Stimulated activated CD8-positive, alpha-beta memory T cell treated with anti-CD3 and anti-CD28 coated beads, Interleukin-7, amount 100 ng/mL, for 24 hours (primary cell): ENCODE data around the gene KRTAP4-12.
"Not testable (repeated sequence)": the region's sequence is repeated elsewhere in the genome, so short reads cannot be mapped to it uniquely, and the experiment has no call there.

ENCODE experiments used
- DNase-seq: peaks from one replicate; pipeline ENCODE4 v3.0.0-alpha.2; 2020; ENCODE audit warnings: low read depth

The KRTAP4-12 gene

GRCh38 chr17:41123991-41124371, at the start of gene KRTAP4-12:
Gene KRTAP4-12, minus strand, starts transcription at chr17:41124182. Its CDS starts 60 bp downstream, at chr17:41124122.
- not testable (repeated sequence) for DNase-seq

GRCh38 chr17:41171886-41172285, 47.9 kb upstream of the KRTAP4-12 start:
- no peak for DNase-seq

DNA sequence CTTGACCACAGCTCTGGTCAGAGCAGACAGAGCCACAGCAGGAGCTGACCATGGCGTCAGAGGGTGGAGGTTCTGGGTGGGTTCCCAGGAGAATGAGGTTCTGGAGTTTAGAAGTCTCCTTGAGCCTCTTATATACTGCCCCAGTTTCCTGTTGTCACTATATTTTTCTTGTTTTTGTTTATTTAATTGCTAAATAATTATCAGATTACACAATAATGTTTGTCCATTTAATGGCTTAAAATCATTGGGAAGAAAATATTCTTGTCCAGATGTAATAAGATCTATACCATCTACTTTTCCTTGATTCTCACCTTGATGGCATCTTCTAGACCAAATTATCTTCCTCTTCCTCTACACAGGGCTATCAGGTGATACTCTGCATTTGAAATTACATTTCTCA, 44.1 kb upstream of the KRTAP4-12 start, which contains the start of gene KRTAP4-3:
KRTAP4-3 (minus strand) TSS at position 101 of the 400 bp plus-strand sequence; CDS start at position 52, 49 bp downstream.
- no peak for DNase-seq

GRCh38 chr17:41167561-41167960, 43.6 kb upstream of the KRTAP4-12 start:
- DNase-seq = no peak

GRCh38 chr17:41163828-41164227, 39.8 kb upstream of the KRTAP4-12 start:
- no peak for DNase-seq

GRCh38 chr17:41160648-41161047, 36.7 kb upstream of the KRTAP4-12 start, which contains the start of gene KRTAP4-4:
Gene KRTAP4-4, minus strand, starts transcription at chr17:41160748. Its CDS starts 57 bp downstream, at chr17:41160691.
- DNase-seq = no peak

DNA sequence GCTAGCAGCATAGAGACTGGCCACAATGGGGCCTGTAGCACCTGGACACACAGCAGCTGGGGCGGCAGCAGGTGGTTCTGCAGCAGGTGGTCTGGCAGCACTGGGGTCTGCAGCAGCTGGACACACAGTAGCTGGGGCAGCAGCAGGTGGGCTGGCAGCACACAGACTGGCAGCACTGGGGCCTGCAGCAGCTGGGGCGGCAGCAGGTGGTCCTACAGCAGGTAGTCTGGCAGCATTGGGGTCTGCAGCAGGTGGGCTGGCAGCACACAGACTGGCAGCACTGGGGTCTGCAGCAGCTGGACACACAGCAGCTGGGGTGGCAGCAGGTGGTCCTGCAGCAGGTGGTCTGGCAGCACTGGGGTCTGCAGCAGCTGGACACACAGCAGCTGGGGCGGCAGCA, 36.2 kb upstream of the KRTAP4-12 start:
- DNase-seq = not testable (repeated sequence)

DNA sequence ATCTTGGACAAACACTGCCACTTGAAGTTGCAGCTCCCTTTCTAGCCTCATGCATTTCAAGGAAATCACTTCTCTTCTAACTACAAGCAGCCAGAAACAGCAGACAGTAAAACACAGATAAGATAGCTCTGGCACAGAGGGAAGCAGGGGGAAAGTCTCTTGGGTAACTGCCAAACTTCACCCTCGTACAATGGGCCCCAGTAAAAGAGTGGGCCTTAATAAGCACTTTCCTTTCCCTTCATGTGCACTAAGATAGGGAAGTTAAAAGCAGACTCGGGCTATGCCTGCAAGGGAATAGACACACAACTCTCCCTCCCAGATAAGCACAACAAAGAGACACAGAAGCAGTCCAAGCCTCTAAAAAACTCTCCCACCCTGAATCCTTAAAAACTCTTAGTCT, 29.9 kb upstream of the KRTAP4-12 start:
- DNase-seq = no peak

GRCh38 chr17:41151525-41151924, 27.5 kb upstream of the KRTAP4-12 start:
- no peak for DNase-seq

DNA sequence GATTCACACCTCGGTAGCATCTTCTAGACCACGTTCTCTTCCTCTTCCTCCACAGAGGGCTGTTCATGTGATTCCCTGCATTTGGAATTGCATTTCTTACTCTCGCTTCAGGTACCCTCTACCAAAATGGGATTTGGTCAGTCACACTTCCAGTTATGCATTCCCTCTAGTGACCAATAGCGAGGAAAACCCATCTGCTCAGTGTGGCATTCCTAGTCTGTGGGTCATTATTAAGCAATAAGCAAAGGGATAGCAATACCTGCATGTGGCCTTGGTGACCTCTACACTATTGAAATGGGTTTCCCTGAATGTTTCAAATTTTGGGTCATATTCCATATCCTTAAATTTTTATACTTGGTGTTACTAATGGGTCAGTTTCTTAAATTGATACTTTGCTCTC, 26.0 kb upstream of the KRTAP4-12 start:
- no peak for DNase-seq

DNA sequence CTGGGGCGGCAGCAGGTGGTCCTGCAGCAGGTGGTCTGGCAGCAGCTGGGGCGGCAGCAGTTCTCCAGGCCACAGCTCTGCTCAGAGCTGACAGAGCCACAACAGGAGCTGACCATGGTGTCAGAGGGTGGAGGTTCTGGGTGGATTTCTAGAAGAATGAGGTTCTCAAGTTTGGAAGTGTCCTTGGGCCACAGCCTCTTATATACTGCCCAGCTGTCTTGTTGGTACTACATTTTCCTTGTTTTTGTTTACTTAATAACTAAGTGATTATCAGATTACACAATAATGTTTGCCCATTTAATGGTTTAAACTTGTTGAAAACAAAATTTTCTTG, 25.6 kb upstream of the KRTAP4-12 start, which contains the start of gene KRTAP4-5:
KRTAP4-5 (minus strand) TSS at position 174 of the 334 bp plus-strand sequence; CDS start at position 116, 58 bp downstream.
- DNase-seq = no peak

DNA sequence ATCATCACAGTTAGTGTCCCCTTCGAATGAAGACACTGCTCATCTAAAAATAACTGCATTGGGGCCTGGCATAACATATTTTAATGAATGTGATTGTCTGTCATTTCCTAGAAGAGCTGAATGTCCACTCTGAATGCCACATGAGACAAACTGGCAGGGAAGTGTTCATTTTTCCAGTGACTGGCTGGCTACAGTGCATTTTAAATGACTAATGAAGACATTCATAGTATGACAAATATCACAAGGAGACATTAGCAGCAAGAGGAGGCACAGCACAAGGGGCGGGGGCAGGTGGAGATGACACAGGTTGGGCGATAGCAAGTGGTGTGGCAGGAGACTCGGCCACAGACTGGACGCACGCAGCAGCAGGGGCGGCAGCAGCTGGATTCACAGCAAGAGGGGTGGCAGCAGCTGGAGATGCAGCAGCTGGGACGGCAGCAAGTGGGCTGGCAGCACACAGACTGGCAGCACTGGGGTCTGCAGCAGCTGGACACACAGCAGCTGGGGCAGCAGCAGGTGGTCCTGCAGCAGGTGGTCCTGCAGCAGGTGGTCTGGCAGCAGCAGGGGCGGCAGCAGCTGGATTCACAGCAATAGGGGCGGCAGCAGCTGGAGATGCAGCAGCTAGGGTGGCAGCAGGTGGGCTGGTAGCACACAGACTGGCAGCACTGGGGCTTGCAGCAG, 25.1 kb upstream of the KRTAP4-12 start:
- DNase-seq = not testable (repeated sequence)

DNA sequence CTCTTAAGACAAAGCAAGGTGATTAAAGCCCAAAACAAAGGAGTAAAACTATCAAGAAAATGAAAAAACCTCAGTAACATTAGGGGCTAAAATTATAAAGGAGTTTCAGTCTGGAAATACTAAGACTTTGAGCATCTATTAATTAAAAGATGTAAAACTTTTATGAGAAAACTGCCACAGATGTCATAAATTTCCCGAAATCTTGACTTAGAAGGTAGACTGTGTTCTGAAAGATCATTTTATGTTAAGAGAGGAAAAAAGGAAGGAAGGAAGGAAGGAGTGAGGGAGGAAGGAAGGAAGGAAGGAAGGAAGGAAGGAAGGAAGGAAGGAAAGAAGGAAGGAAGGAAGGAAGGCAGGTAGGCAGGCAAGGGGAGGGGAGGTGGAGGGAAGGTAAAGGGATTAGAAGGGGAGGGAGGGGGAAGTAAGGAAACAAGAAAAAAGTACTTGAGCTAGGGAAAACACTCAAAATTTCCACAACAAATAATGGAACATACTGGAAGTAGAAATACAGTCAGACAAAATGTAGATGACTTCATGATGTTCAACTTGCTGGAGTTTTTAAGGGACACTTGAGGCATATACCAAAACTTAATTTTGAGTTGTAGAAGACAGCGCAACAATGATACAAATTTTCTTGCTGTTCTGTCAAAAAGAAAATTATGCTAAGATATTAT, 23.7 kb upstream of the KRTAP4-12 start:
- DNase-seq = no peak

GRCh38 chr17:41145261-41145660, 21.3 kb upstream of the KRTAP4-12 start:
- DNase-seq = no peak

- DNase-seq = no peak
Observed at GRCh38 chr17:41144846-41145245, 20.9 kb upstream of the KRTAP4-12 start.

DNA sequence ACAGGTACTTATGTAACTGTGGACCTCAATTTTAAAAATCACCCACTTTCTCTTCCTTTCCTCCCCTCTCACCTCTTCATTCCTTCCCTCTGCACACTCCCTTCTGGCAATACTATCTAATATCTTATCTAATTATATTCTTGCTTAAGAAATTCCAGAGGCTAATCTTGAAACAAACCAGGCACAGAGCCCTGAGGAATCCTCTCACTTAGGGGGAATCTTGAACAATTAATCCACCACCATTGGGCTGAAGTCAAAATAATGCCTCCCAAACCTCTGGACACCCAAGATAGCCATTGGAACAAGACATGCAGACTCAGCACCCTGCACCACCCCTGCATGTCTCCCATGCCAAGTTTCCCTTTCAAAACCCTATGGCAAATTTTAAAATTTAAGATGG, 17.4 kb upstream of the KRTAP4-12 start:
- DNase-seq = no peak

DNA sequence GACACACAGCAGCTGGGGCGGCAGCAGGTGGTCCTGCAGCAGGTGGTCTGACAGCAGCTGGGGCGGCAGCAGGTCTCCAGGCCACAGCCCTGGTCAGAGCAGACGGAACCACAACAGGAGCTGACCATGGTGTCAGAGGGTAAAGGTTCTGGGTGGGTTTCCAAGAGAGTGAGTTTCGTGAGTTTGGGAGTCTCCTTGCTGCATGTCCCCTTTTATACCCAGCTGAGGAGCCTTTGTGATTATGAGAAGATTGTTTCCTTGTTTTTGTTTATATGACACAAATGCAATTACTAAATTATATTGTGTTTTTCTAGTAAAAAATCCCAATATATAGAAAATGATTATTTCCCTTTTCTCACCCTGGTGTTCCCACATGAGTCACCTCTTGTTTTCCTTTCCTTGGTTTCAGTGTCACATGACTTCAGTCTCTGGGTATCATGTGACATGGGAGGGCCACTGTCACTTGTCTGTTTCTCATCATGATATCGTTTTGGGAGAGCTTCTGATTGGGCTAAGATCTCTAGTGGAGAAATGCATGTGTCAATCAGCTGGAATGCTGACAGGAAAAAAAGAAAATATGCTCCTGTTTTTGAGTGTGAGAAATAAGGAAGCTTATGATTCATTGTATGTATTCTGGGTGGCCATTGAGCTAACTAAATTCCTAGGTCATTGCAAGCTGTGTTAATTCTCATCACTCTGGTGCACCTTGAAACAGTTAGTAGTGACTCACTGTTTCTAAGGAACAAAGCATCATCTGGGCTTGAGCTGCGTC, 16.6 kb upstream of the KRTAP4-12 start, which contains the start of gene KRTAP4-6:
KRTAP4-6 (minus strand) TSS at position 185 of the 772 bp plus-strand sequence; CDS start at position 128, 57 bp downstream.
- DNase-seq = no peak

GRCh38 chr17:41139865-41140264, 15.9 kb upstream of the KRTAP4-12 start:
- not testable (repeated sequence) for DNase-seq

- DNase-seq = no peak
Observed at GRCh38 chr17:41133880-41134735, 10.1 kb upstream of the KRTAP4-12 start.

DNA sequence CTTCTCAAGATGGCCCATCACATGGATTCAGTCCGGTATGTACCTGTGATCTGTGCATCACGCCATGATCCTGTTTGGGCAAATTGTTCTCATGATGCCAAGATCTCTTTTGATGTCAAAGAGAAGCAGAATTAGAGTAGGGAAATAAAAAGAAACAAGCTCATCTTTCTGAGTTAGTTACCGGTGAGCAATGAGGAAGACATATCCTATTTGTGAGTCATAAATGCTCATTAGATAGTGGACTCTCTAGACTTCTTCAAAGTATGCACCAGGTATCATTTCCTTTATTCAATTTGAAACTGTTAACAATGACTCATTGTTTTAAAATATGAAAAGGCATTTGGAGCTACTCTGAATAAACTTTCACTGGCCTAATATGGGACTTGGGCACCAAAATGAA, 8.0 kb upstream of the KRTAP4-12 start:
- DNase-seq = no peak

DNA sequence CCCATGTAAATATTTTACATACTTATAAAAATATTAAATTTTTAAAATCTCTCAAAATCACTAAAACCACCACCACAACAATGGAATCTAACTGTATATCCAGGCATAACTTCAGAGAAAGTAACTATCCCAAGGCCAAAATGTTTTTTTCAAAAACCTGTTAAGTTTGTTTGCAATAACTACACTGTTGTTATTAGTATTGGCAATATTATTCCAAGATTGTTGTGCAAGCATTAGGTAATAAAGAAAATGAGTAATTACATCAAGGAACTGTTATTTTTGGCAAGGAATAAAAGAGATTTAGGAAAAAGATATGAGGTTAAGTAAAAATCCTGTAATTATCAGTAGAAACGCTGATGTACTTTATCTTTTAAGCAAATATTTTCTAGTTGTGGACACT, 3.4 kb upstream of the KRTAP4-12 start:
- no peak for DNase-seq

GRCh38 chr17:41126412-41126811, 2.4 kb upstream of the KRTAP4-12 start:
- no peak for DNase-seq
